Neural cell (in vitro differentiated cells): ENCODE results near the gene ADORA1. TPM values are rescaled to one million over a fixed set of nuclear protein-coding genes. Genes with fewer than 3 reads are reported as not detected.

Experiments
- H2AFZ ChIP-seq: fragments of 200-600, 300-800 bp; sonication (generic), shearing (Covaris generic); 2 replicates; pipeline ENCODE4 v1.6.0; 2014; ENCODE audit warnings: low read depth, mild to moderate bottlenecking, antibody characterized with exemption, low read length, moderate library complexity
- H3F3A ChIP-seq: fragments of 200-600 bp; shearing (Covaris generic); 2 replicates; pipeline ENCODE4 v1.6.1; 2016; ENCODE audit warnings: mild to moderate bottlenecking, moderate library complexity, mixed read lengths, antibody characterized with exemption, low read length; ENCODE audit not compliant: insufficient read depth, poor library complexity, severe bottlenecking
- H3K27ac ChIP-seq: fragments of 200-600, 300-800 bp; sonication (generic), shearing (Covaris generic); 2 replicates; pipeline ENCODE4 v1.5.1; 2014; ENCODE audit warnings: mild to moderate bottlenecking, low read length, moderate library complexity
- H3K27me3 ChIP-seq: fragments of 300-800, 200-600 bp; sonication (generic), shearing (Covaris generic); 2 replicates; pipeline ENCODE4 v1.6.0; 2014; ENCODE audit warnings: mild to moderate bottlenecking, low read depth, low read length, moderate library complexity; ENCODE audit not compliant: insufficient read depth
- H3K36me3 ChIP-seq: fragments of 300-800, 200-600 bp; sonication (generic), shearing (Covaris generic); 2 replicates; pipeline ENCODE4 v1.5.1; 2014; ENCODE audit warnings: mild to moderate bottlenecking, antibody characterized with exemption, low read length, moderate library complexity; ENCODE audit not compliant: insufficient read depth
- H3K4me2 ChIP-seq: fragments of 300-800, 200-600 bp; sonication (generic), shearing (Covaris generic); 2 replicates; pipeline ENCODE4 v1.6.0; 2014; ENCODE audit warnings: mild to moderate bottlenecking, low read length
- H3K4me3 ChIP-seq: fragments of 300-800, 200-600 bp; sonication (generic), shearing (Covaris generic); 2 replicates; pipeline ENCODE4 v1.5.1; 2014; ENCODE audit warnings: mild to moderate bottlenecking, low read length, moderate library complexity
- H3K79me2 ChIP-seq: fragments of 200-600 bp; shearing (Covaris generic); replicated peaks from 2 replicates; pipeline ENCODE4 v1.6.0; 2014; ENCODE audit warnings: mild to moderate bottlenecking, low read length, moderate library complexity; ENCODE audit not compliant: insufficient read depth
- H3K9ac ChIP-seq: fragments of 300-800, 200-600 bp; sonication (generic), shearing (Covaris generic); 2 replicates; pipeline ENCODE4 v1.6.1; 2016; ENCODE audit warnings: mild to moderate bottlenecking, low read length, mixed read lengths
- H3K9me2 ChIP-seq: fragments of 200-600 bp; shearing (Covaris generic); 2 replicates; pipeline ENCODE4 v1.6.1; 2016; ENCODE audit warnings: mild to moderate bottlenecking, low read length, mixed read lengths; ENCODE audit not compliant: insufficient read depth
- H3K9me3 ChIP-seq: fragments of 200-600, 300-800 bp; sonication (generic), shearing (Covaris generic); 2 replicates; pipeline ENCODE4 v1.6.1; 2016; ENCODE audit warnings: mild to moderate bottlenecking, mixed run types, low read length, moderate library complexity, mixed read lengths
- H4K20me1 ChIP-seq: fragments of 200-600 bp; shearing (Covaris generic); 2 replicates; pipeline ENCODE4 v1.6.1; 2016; ENCODE audit warnings: mild to moderate bottlenecking, mixed run types; ENCODE audit not compliant: insufficient read depth
- CTCF ChIP-seq: fragments of 450-650 bp; IDR thresholded peaks from 2 replicates; pipeline ENCODE4 v1.5.1; 2014; ENCODE audit warnings: antibody characterized with exemption, mild to moderate bottlenecking, moderate library complexity; ENCODE audit not compliant: poor library complexity, severe bottlenecking
- EP300 ChIP-seq: fragments of 450-650 bp; conservative IDR thresholded peaks from 2 replicates; pipeline ENCODE4 v1.6.1; 2014; ENCODE audit warnings: antibody characterized with exemption, mild to moderate bottlenecking, moderate library complexity; ENCODE audit not compliant: poor library complexity, severe bottlenecking
- EZH2 ChIP-seq: fragments of 200-600, 300-800 bp; shearing (Covaris generic), sonication (generic); IDR thresholded peaks from 2 replicates; pipeline ENCODE4 v1.6.1; 2014; ENCODE audit warnings: antibody characterized with exemption, low read length, borderline replicate concordance, mild to moderate bottlenecking; ENCODE audit not compliant: insufficient read depth, poor library complexity, severe bottlenecking
- MXI1 ChIP-seq: fragments of 450-650 bp; conservative IDR thresholded peaks from 2 replicates; pipeline ENCODE4 v1.6.1; 2014; ENCODE audit warnings: antibody characterized with exemption, mild to moderate bottlenecking; ENCODE audit not compliant: poor library complexity, severe bottlenecking
- POLR2AphosphoS5 ChIP-seq: IDR thresholded peaks from 2 replicates; pipeline ENCODE4 v1.6.1; 2012
- RAD21 ChIP-seq: fragments of 450-650 bp; conservative IDR thresholded peaks from 2 replicates; pipeline ENCODE4 v1.6.1; 2014; ENCODE audit warnings: antibody characterized with exemption, mild to moderate bottlenecking, moderate library complexity
- REST ChIP-seq: IDR thresholded peaks from 2 replicates; pipeline ENCODE4 v1.6.1; 2012; ENCODE audit warnings: borderline replicate concordance
- SMC3 ChIP-seq: fragments of 450-650 bp; conservative IDR thresholded peaks from 2 replicates; pipeline ENCODE4 v1.6.1; 2014; ENCODE audit warnings: antibody characterized with exemption, mild to moderate bottlenecking, moderate library complexity; ENCODE audit not compliant: poor library complexity
- TAF1 ChIP-seq: IDR thresholded peaks from 2 replicates; pipeline ENCODE4 v1.6.1; 2012; ENCODE audit warnings: low read depth
- polyA minus RNA-seq: library from RNA; depleted of rRNA, polyadenylated mRNA; stranded (reverse); fragments of >200 nt; gene quantifications from 2 replicates; pipeline ENCODE4 v1.2.3, GENCODE V29; 2014
- polyA plus RNA-seq: library from polyadenylated mRNA; depleted of rRNA; stranded (reverse); fragments of >200 nt; gene quantifications from 2 replicates; pipeline ENCODE4 v1.2.3, GENCODE V29; 2014

ADORA1 gene
- polyA plus RNA-seq, result 7.2 and 18.0 TPM in 2 replicates
- polyA minus RNA-seq, result 10.0 and 18.3 TPM in 2 replicates

GRCh38 chr1:203127666-203128430 is at the start of gene ADORA1:
ADORA1 (plus strand) TSS chr1:203127726; CDS start chr1:203128842, 1,116 bp downstream.
- H3K79me2 ChIP-seq, result no peaks in the 10 kb centered on the region
- peak within 1 kb of the TSS; percentile 79 for H2AFZ ChIP-seq
- peaks cover 31% of the 10 kb centered on the region for H3K27me3 ChIP-seq
- no peak within 1 kb of the TSS for H3K27ac ChIP-seq
- H3K9ac ChIP-seq, result peak within 1 kb of the TSS; percentile 67
- no peaks in the 10 kb centered on the region for H3K9me2 ChIP-seq
- H3K4me2 ChIP-seq, result peak within 1 kb of the TSS; percentile 56
- H3K4me3 ChIP-seq, result peak within 1 kb of the TSS; percentile 74
- no peaks in the 10 kb centered on the region for H3K9me3 ChIP-seq
- H3K36me3 ChIP-seq, result no peaks in the 10 kb centered on the region
- TF ChIP-seq CTCF, result peak; percentile 52
- TF ChIP-seq EZH2, result no peak
- no peak for TF ChIP-seq REST
- TF ChIP-seq POLR2AphosphoS5, result no peak
- TF ChIP-seq RAD21, result peak; percentile 19
- TF ChIP-seq EP300, result peak; percentile 22
- no peak for TF ChIP-seq MXI1
- peak; percentile 40 for TF ChIP-seq SMC3
- TF ChIP-seq TAF1, result no peak
- no peaks in the 10 kb centered on the region for H3F3A ChIP-seq
- no peaks in the 10 kb centered on the region for H4K20me1 ChIP-seq

GRCh38 chr1:203077956-203078355 is 49.6 kb upstream of the ADORA1 start:
- Histone ChIP-seq H3F3A (no peaks in the 10 kb centered on the region), H3K79me2 (no peaks in the 10 kb centered on the region), H3K4me2 (no peak overlapping the region), H3K9ac (no peak overlapping the region), H3K27me3 (peaks cover 41% of the 10 kb centered on the region), H3K36me3 (no peaks in the 10 kb centered on the region), H3K9me2 (no peaks in the 10 kb centered on the region), H2AFZ (no peak overlapping the region), H3K9me3 (no peaks in the 10 kb centered on the region), H4K20me1 (no peaks in the 10 kb centered on the region), H3K27ac (no peak overlapping the region), H3K4me3 (no peak overlapping the region)
- TF ChIP-seq TAF1 (no peak), POLR2AphosphoS5 (no peak), MXI1 (no peak), SMC3 (no peak), CTCF (no peak), RAD21 (no peak), EP300 (no peak), REST (no peak), EZH2 (no peak)
